Activated CD8-positive, alpha-beta T cell treated with anti-CD3 and anti-CD28 coated beads for 36 hours (primary cell): ENCODE results near the gene CACNA2D4. TPM values are rescaled to one million over a fixed set of nuclear protein-coding genes. Genes with fewer than 3 reads are reported as not detected.

Experiments used
- ATAC-seq: fragments of 200-7000 bp; cut with Tn5 transposase; one replicate; pipeline ENCODE4 v1.10.0; 2021; ENCODE audit warnings: mild to moderate bottlenecking, moderate library complexity
- CTCF ChIA-PET: fragments of 350-600 bp; sonication (Branson Sonifier 250); formaldehyde crosslinking; loops from one replicate; lab custom pipeline; 2021; ENCODE audit warnings: antibody characterized with exemption; lab: Charles Lee
- POLR2A ChIA-PET: fragments of 350-600 bp; sonication (Branson Sonifier 250); formaldehyde crosslinking; loops from one replicate; lab custom pipeline; 2021; ENCODE audit warnings: antibody characterized with exemption; lab: Charles Lee
- DNase-seq: peaks from one replicate; pipeline ENCODE4 v3.0.0-alpha.2; 2020
- H3K27ac Mint-ChIP-seq: one replicate; pipeline ENCODE4 v1.8.0; 2021; ENCODE audit warnings: mild to moderate bottlenecking, mixed read lengths
- H3K27me3 Mint-ChIP-seq: one replicate; pipeline ENCODE4 v1.8.0; 2021; ENCODE audit warnings: mixed read lengths
- H3K36me3 Mint-ChIP-seq: one replicate; pipeline ENCODE4 v1.8.0; 2021; ENCODE audit warnings: low read depth, mixed read lengths
- H3K4me1 Mint-ChIP-seq: one replicate; pipeline ENCODE4 v1.8.0; 2021; ENCODE audit warnings: low read depth, mixed read lengths
- H3K4me3 Mint-ChIP-seq: one replicate; pipeline ENCODE4 v1.8.0; 2021; ENCODE audit warnings: mild to moderate bottlenecking, moderate library complexity, mixed read lengths
- H3K9me3 Mint-ChIP-seq: one replicate; pipeline ENCODE4 v1.8.0; 2021; ENCODE audit warnings: mixed read lengths
- intact Hi-C: fragments of 100-400 bp; cut with micrococcal nuclease; formaldehyde crosslinking; loops from one replicate; pipeline ENCODE4 v1.10.0; 2022
- total RNA-seq, 2 experiments: library from RNA; stranded (reverse); gene quantifications; one replicate each; pipeline ENCODE4 v1.2.3, GENCODE V29; 2021
- TF ChIP-seq, protein P1 (sequence below): fragments of 200-600 bp; IDR thresholded peaks from one replicate; pipeline ENCODE4 v1.8.0; 2022; ENCODE audit warnings: antibody characterized with exemption, mild to moderate bottlenecking

CACNA2D4 gene
- total RNA-seq, 2 experiments from 2014 or later: 4.2 to 4.3 TPM

- H3K27me3 Mint-ChIP-seq: no peaks in the 10 kb centered on the region
- intact Hi-C loops: loop anchor here (1.0 kb wide), 1 partner anchor 144 kb away; no protein-coding TSS in a partner anchor
- H3K27ac Mint-ChIP-seq: peak overlapping the region; percentile 90
- peak; percentile 65 for DNase-seq
- ChIA-PET CTCF (interaction anchor here (1.3 to 16.4 kb wide), 4 partner anchors 9 to 1221 kb away, joined by 3 to 456 read pairs (median 78); no protein-coding TSS in a partner anchor), POLR2A (interaction anchor here (0.7 to 2.1 kb wide), 3 partner anchors 110 to 143 kb away, joined by 3 to 17 read pairs (median 3); no protein-coding TSS in a partner anchor)
- peaks cover 11% of the 10 kb centered on the region for H3K4me1 Mint-ChIP-seq
- no peaks in the 10 kb centered on the region for H3K9me3 Mint-ChIP-seq
- no peaks in the 10 kb centered on the region for H3K36me3 Mint-ChIP-seq
- TF ChIP-seq, protein P1, sequence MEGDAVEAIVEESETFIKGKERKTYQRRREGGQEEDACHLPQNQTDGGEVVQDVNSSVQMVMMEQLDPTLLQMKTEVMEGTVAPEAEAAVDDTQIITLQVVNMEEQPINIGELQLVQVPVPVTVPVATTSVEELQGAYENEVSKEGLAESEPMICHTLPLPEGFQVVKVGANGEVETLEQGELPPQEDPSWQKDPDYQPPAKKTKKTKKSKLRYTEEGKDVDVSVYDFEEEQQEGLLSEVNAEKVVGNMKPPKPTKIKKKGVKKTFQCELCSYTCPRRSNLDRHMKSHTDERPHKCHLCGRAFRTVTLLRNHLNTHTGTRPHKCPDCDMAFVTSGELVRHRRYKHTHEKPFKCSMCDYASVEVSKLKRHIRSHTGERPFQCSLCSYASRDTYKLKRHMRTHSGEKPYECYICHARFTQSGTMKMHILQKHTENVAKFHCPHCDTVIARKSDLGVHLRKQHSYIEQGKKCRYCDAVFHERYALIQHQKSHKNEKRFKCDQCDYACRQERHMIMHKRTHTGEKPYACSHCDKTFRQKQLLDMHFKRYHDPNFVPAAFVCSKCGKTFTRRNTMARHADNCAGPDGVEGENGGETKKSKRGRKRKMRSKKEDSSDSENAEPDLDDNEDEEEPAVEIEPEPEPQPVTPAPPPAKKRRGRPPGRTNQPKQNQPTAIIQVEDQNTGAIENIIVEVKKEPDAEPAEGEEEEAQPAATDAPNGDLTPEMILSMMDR: no peak
- peak overlapping the region; percentile 85 for H3K4me3 Mint-ChIP-seq
- peak; percentile 28 for ATAC-seq
These were observed 121.9 kb downstream of the CACNA2D4 start for GRCh38 chr12:1796515-1797010.

GRCh38 chr12:1795785-1796514 lies 122.5 kb downstream of the CACNA2D4 start:
- Mint-ChIP-seq H3K4me3 (peak overlapping the region; percentile 85), H3K4me1 (peaks cover 17% of the 10 kb centered on the region), H3K9me3 (no peaks in the 10 kb centered on the region), H3K27ac (peak overlapping the region; percentile 90), H3K27me3 (no peaks in the 10 kb centered on the region), H3K36me3 (no peaks in the 10 kb centered on the region)
- ChIA-PET POLR2A (interaction anchor here (0.6 to 2.1 kb wide), 2 partner anchors 132 to 144 kb away, joined by 3 to 17 read pairs; no protein-coding TSS in a partner anchor), CTCF (interaction anchor here (0.6 to 16.4 kb wide), 9 partner anchors 9 to 1220 kb away, joined by 3 to 456 read pairs (median 3); partner anchors contain the start of gene WNT5B)
- peak; percentile 95 for ATAC-seq
- intact Hi-C loops: loop anchor here (1.0 kb wide), 1 partner anchor 144 kb away; no protein-coding TSS in a partner anchor
- TF ChIP-seq, protein P1: peak; percentile 76
- DNase-seq: peak; percentile 94

- intact Hi-C loops: no loop called here
- ChIA-PET POLR2A (interaction anchor here (0.6 to 2.1 kb wide), 3 partner anchors 132 to 145 kb away, joined by 3 to 17 read pairs (median 4); no protein-coding TSS in a partner anchor), CTCF (interaction anchor here (0.6 to 16.4 kb wide), 9 partner anchors 10 to 1220 kb away, joined by 3 to 456 read pairs (median 3); partner anchors contain the start of gene WNT5B)
- no peaks in the 10 kb centered on the region for H3K9me3 Mint-ChIP-seq
- TF ChIP-seq, protein P1: no peak
- ATAC-seq (no peak), DNase-seq (no peak)
- H3K27me3 Mint-ChIP-seq: no peaks in the 10 kb centered on the region
- H3K27ac Mint-ChIP-seq: no peak overlapping the region
- peak overlapping the region; percentile 85 for H3K4me3 Mint-ChIP-seq
- H3K4me1 Mint-ChIP-seq: peaks cover 23% of the 10 kb centered on the region
- H3K36me3 Mint-ChIP-seq: no peaks in the 10 kb centered on the region
These were observed 123.1 kb downstream of the CACNA2D4 start for GRCh38 chr12:1795221-1795784.

- intact Hi-C loops: no loop called here
- Mint-ChIP-seq H3K9me3 (no peaks in the 10 kb centered on the region), H3K36me3 (no peaks in the 10 kb centered on the region), H3K4me3 (no peak overlapping the region), H3K27me3 (no peaks in the 10 kb centered on the region), H3K27ac (no peak overlapping the region), H3K4me1 (peaks cover 25% of the 10 kb centered on the region)
- TF ChIP-seq, protein P1: no peak
- CTCF ChIA-PET: interaction anchor here (0.6 to 16.4 kb wide), 5 partner anchors 42 to 489 kb away, joined by 3 to 456 read pairs (median 5); no protein-coding TSS in a partner anchor
- ATAC-seq (no peak), DNase-seq (no peak)
- POLR2A ChIA-PET: interaction anchor here (0.8 to 0.9 kb wide), 2 partner anchors 136 to 145 kb away, joined by 3 to 4 read pairs; no protein-coding TSS in a partner anchor
These were observed 123.9 kb downstream of the CACNA2D4 start for GRCh38 chr12:1794440-1795090.
